Measurements from ENCODE around the gene GP2.

GP2 gene

GRCh38 chr16:20271893-20272292, 55.4 kb downstream of the GP2 start:
- H3K9me3 ChIP-seq (ENCODE audit: insufficient read depth, low read depth, low read length) = no peaks in the 10 kb centered on the region
- H3K36me3 ChIP-seq (ENCODE audit: insufficient read depth, low read length) = no peaks in the 10 kb centered on the region
- no peak overlapping the region for H3K9ac ChIP-seq (ENCODE audit: low read depth, low read length)
- H3K4me3 ChIP-seq (ENCODE audit: low read length) = no peak overlapping the region
- no peaks in the 10 kb centered on the region for H3K27me3 ChIP-seq (ENCODE audit: insufficient read depth, low read length)
- H3K27ac ChIP-seq (ENCODE audit: low read depth, low read length) = no peak overlapping the region
- WGBS = 93% methylated on average over 2 of the region's 2 CpGs
- H3K4me1 ChIP-seq (ENCODE audit: insufficient read depth, low read length) = peaks cover 9% of the 10 kb centered on the region; the same call in 1 of the 2 replicates

GRCh38 chr16:20268409-20268808, 58.9 kb downstream of the GP2 start:
- H3K9ac ChIP-seq (ENCODE audit: low read depth, low read length) = no peak overlapping the region
- no peaks in the 10 kb centered on the region for H3K27me3 ChIP-seq (ENCODE audit: insufficient read depth, low read length)
- no peaks in the 10 kb centered on the region for H3K9me3 ChIP-seq (ENCODE audit: insufficient read depth, low read depth, low read length)
- no peak overlapping the region for H3K4me3 ChIP-seq (ENCODE audit: low read length)
- H3K4me1 ChIP-seq (ENCODE audit: insufficient read depth, low read length) = peaks cover 13% of the 10 kb centered on the region
- 86% methylated on average over 5 of the region's 5 CpGs for WGBS
- no peaks in the 10 kb centered on the region for H3K36me3 ChIP-seq (ENCODE audit: insufficient read depth, low read length)
- no peak overlapping the region for H3K27ac ChIP-seq (ENCODE audit: low read depth, low read length)

GRCh38 chr16:20265019-20265418, 62.3 kb downstream of the GP2 start:
- H3K9ac ChIP-seq (ENCODE audit: low read depth, low read length) = no peak overlapping the region
- H3K36me3 ChIP-seq (ENCODE audit: insufficient read depth, low read length) = no peaks in the 10 kb centered on the region
- no peak overlapping the region for H3K27ac ChIP-seq (ENCODE audit: low read depth, low read length)
- 92% methylated on average over 2 of the region's 4 CpGs for WGBS
- peaks cover 13% of the 10 kb centered on the region for H3K4me1 ChIP-seq (ENCODE audit: insufficient read depth, low read length)
- H3K4me3 ChIP-seq (ENCODE audit: low read length) = no peak overlapping the region
- H3K9me3 ChIP-seq (ENCODE audit: insufficient read depth, low read depth, low read length) = no peaks in the 10 kb centered on the region
- no peaks in the 10 kb centered on the region for H3K27me3 ChIP-seq (ENCODE audit: insufficient read depth, low read length)

GRCh38 chr16:20263138-20263855, 64.0 kb downstream of the GP2 start:
- Histone ChIP-seq H3K9me3 (ENCODE audit: insufficient read depth, low read depth, low read length) (0 out of 2 replicates have a peak, but pooled peaks cover 5% of the 10 kb centered on the region), H3K27ac (ENCODE audit: low read depth, low read length) (no peak overlapping the region)
- WGBS = 52% methylated on average over 12 of the region's 12 CpGs

GRCh38 chr16:20262248-20262647, 65.1 kb downstream of the GP2 start:
- Histone ChIP-seq H3K9me3 (ENCODE audit: insufficient read depth, low read depth, low read length) (0 out of 2 replicates have a peak, but pooled peaks cover 5% of the 10 kb centered on the region), H3K9ac (ENCODE audit: low read depth, low read length) (no peak overlapping the region), H3K27me3 (ENCODE audit: insufficient read depth, low read length) (no peaks in the 10 kb centered on the region), H3K4me1 (ENCODE audit: insufficient read depth, low read length) (peaks cover 5% of the 10 kb centered on the region; the same call in 1 of the 2 replicates), H3K27ac (ENCODE audit: low read depth, low read length) (no peak overlapping the region), H3K36me3 (ENCODE audit: insufficient read depth, low read length) (no peaks in the 10 kb centered on the region), H3K4me3 (ENCODE audit: low read length) (no peak overlapping the region)
- 95% methylated on average over 9 of the region's 9 CpGs for WGBS

More at GRCh38 chr16:20263138-20263855, 64.0 kb downstream of the GP2 start:
- no peak overlapping the region for H3K9ac ChIP-seq (ENCODE audit: low read depth, low read length)
- no peak overlapping the region for H3K4me3 ChIP-seq (ENCODE audit: low read length)
- H3K4me1 ChIP-seq (ENCODE audit: insufficient read depth, low read length) = peaks cover 7% of the 10 kb centered on the region
- no peaks in the 10 kb centered on the region for H3K36me3 ChIP-seq (ENCODE audit: insufficient read depth, low read length)
- H3K27me3 ChIP-seq (ENCODE audit: insufficient read depth, low read length) = no peaks in the 10 kb centered on the region

- WGBS = 83% methylated on average over 11 of the region's 11 CpGs
- Histone ChIP-seq H3K4me3 (ENCODE audit: low read length) (no peak overlapping the region), H3K27me3 (ENCODE audit: insufficient read depth, low read length) (no peaks in the 10 kb centered on the region), H3K27ac (ENCODE audit: low read depth, low read length) (no peak overlapping the region), H3K9me3 (ENCODE audit: insufficient read depth, low read depth, low read length) (0 out of 2 replicates have a peak, but pooled peaks cover 5% of the 10 kb centered on the region), H3K9ac (ENCODE audit: low read depth, low read length) (no peak overlapping the region), H3K36me3 (ENCODE audit: insufficient read depth, low read length) (no peaks in the 10 kb centered on the region), H3K4me1 (ENCODE audit: insufficient read depth, low read length) (peaks cover 5% of the 10 kb centered on the region; the same call in 1 of the 2 replicates)
Observed at GRCh38 chr16:20260215-20261009, 66.9 kb downstream of the GP2 start.

All from HUES64 (cell line).